GM18498 (cell line): ENCODE data around the gene LPCAT3.

Experiments used
- ATAC-seq: cut with Tn5 transposase; IDR thresholded peaks from one replicate; pipeline ENCODE4 v1.9.1; 2021; ENCODE audit warnings: mild to moderate bottlenecking, moderate library complexity; ENCODE audit not compliant: unreplicated experiment

Gene LPCAT3

GRCh38 chr12:6965026-6965661, 53.1 kb downstream of the LPCAT3 start:
- peak; percentile 44 for ATAC-seq

DNA sequence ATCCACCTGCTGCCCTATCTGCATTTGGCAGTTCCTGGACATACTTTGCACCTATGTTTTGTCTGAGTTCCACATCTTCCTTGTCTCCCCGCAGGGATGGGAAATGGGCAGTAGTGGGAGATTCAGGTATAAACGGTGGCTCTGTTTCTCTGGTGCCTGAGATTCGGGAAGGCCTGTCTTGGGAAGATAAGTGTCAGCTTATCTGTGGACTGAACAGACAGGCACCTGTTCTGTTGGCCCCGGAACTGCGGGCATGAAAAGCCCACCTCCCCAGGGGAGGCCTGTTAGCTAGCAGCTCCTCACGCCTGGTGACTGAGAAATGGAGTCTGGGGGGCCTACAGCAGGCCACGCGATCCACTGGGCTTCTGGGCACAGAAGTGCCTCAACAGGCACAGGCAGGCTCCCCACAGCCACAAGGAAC, 53.7 kb downstream of the LPCAT3 start:
- ATAC-seq, result no peak

DNA sequence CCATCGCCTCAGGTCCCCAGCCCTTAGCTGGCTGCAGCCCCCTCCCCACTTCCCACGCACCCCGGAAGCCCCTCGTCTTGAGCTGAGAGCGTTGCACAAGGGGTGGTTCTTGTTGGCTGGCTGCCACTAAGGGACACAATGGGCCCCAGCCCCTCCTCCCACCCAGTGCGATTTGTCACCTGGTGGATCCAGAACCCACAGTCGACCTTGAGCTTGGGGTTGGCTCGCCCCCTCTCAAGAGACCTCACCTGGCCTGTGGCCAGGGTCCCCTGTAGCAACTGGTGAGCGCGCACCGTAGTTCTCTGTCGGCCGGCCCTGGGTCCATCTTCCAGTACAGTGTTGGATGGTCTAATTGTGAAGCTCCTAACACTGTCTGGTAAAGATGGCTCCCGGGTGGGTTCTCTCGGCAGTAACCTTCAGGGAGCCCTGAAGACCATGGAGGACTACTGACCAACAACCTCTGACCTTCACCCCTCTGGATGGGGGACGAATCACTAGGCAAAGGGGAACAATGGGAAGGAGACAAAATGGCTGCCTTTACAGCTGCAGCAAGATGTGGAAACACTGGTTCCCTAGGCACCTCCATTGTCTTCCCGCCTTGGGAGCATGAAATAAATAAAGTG, 54.4 kb downstream of the LPCAT3 start:
- ATAC-seq, result no peak

- ATAC-seq, result no peak
These were observed 55.1 kb downstream of the LPCAT3 start for GRCh38 chr12:6963016-6963731.

DNA sequence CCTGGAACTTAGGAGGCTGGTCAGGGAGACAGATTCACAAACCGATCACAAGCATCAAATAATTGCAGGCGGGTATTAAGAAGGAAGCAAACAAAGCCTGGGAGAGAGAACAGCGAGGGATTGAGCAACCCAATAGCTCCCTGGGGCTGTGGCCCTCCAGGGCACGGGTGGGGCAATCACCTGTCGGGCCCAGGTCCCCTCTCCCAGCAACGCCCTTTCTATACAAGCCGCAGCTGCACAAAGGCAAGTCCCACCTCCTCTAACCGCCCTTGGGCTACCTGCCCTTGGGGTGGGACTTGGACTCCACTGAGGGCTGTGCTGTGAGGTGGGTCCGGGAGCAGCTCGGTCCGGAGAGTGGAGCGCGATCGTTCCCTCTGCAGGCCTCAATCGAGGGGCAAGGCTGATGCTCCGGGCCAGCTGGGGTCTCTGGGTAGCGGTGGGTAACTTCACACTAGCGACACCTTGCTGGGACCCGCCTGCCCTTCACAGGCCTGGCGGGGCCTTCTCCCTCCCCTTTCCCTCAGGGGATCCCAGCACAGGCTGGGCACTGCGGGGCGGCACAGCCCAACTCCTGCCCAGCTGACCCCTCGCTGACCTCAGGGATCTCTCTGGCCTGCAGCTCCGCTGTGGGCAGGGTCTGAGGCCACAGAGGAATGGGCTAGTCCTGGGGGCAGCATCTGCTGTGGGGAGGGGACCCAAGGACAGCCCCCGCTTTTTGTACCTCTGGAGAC, 55.8 kb downstream of the LPCAT3 start:
- no peak for ATAC-seq

DNA sequence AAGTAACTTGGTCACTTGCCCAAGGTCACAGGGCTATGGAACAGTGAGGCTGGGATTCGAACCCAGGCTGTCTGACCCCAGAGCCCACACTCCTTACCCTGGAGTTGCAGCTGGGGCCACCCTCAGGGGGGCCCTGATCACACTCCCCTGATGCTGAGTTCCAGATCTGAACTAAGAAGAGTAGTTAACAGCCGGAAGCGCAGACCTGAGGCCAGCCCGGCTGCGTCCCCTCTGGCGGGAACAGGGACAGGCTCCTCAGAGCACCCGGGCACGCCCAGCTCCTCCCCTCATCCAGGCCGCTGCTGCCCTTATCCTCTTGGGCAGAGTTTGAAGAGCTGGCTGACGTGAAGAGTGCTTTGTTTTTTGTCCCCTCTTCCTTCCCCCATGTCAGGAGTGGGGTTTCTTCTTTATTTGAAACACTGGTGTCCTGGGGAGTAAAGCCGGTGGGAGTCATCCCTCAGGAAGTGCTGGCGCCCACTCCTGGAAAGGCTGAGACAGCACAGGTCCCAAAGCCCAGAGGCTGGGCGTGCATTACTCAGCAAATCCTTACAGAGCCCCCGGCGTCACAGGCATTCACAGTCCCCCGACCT, 56.5 kb downstream of the LPCAT3 start:
- no peak for ATAC-seq

DNA sequence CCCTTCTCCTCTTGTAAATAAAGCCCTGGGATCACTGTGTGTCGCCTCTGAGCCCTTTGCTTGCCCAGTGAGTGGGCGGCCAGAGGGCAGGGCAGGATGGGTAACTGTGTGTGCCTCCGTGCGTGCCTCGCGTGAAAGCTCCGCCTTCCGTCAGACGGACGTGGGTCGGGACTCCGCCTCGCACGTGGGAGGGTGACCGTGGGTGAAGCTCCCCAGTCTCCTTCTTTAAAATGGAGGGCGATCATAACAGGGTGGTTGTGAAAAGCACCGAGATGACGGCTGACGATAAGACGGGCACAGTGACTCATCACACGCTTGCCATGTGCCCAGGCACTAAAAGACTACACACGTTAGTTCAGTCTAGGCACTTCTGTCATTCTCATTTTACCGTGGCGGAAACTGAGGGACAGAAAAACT, 57.0 kb downstream of the LPCAT3 start:
- ATAC-seq, result no peak

- peak; percentile 24 for ATAC-seq
These were observed 57.5 kb downstream of the LPCAT3 start for GRCh38 chr12:6960593-6961277.

GRCh38 chr12:6959805-6960592, 58.3 kb downstream of the LPCAT3 start:
- no peak for ATAC-seq

DNA sequence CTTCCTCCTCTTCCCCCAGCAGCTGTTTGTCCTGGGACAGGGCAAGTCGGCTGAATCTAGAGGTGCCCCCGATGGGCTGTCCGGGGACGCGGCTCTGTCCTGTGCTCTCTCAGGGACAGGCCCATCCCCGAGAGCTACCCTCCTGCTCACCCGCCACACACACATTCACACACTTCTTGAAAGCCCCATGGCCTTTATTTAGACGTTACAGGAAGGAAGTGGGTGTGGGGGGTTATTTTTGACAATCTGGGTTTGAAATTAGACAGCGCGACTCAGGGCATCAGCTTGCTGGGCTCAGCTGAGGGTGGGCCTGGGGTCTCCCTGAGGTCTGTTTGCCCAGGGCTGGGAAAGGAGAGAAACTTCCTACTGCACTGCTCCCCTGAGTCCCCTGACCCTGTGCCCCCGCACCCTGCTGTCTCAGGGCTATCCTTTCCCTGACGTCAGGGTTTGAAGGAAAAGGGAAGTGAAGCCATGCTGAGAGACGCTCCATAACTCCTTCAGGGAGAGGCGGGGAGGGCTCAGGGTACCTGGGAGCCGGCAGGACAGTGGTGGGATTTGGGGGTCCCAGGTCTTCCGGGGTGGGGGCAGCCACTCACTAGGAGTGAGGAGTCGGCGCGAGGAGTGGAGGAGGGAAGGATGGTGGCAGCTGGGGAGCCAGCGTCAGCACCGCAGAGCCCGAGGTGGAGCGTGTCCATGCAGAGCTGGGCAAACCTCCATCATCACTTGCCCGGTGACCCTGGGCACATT, 59.0 kb downstream of the LPCAT3 start:
- ATAC-seq, result peak; percentile 53

DNA sequence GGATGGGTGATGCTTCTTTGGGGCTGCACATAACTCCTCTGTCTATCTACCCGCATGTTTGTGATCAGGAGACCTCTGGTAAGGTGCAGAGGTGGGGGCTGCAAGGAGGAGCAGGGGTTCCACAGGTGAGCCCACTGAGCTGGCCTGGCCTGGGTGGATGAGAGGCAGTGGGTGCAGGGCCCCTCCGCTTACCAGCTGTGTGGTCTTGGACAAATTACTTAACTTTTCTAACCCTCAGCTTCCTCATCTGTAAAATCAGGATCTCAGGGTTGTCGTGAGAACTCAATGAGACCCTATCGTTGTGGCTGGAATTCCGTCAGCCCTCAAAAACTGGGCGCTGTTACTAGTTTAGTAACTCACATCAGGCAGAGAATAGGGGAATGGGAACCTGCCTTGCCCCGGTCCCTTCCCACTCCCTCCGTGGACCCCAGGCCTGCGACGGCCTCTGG, 59.6 kb downstream of the LPCAT3 start:
- peak; percentile 0 for ATAC-seq

GRCh38 chr12:6957741-6958608, 60.3 kb downstream of the LPCAT3 start:
- ATAC-seq, result no peak

GRCh38 chr12:6957151-6957701, 61.0 kb downstream of the LPCAT3 start:
- ATAC-seq, result no peak

DNA sequence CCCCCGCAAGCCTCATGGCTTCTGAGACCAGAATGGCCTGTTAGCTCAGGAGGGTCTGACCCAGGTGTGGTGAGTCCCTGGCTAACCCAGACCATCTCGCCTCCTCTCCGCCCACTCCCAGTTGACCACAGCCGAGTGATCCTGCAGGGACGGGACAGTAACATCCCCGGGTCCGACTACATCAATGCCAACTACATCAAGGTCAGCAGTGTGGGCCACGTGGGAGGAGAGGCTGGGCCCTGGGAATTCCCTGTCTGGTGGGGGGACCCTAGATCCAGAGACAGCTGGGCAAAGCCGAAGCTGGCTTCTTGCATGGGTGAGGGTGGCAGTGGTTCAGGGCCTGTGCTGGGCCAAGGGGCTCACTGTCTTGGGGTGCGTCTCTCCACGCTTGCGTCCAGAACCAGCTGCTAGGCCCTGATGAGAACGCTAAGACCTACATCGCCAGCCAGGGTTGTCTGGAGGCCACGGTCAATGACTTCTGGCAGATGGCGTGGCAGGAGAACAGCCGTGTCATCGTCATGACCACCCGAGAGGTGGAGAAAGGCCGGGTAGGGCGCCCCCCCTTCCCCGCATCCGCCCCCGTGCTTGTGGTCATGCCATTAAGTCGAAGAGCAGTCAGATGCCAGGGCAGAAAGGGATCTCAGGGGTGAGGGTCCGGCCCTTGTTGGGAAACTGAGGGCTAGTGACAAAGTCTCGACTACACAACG, 62.1 kb downstream of the LPCAT3 start:
- ATAC-seq, result no peak

- no peak for ATAC-seq
These were observed 62.9 kb downstream of the LPCAT3 start for GRCh38 chr12:6955108-6956020.
